Ishikawa (cell line): ENCODE data around the gene OMD.

Source experiments
- CEBPB ChIP-seq: IDR thresholded peaks from 2 replicates; pipeline ENCODE4 v1.6.1; 2012
- RAD21 ChIP-seq: IDR thresholded peaks from 2 replicates; pipeline ENCODE4 v1.6.1; 2012; ENCODE audit warnings: low read depth
- TAF1 ChIP-seq: IDR thresholded peaks from 2 replicates; pipeline ENCODE4 v1.6.1; 2012; ENCODE audit warnings: low read depth, mild to moderate bottlenecking
- YY1 ChIP-seq: IDR thresholded peaks from 2 replicates; pipeline ENCODE4 v1.6.1; 2012; ENCODE audit warnings: low read depth
- ZBTB7A ChIP-seq: IDR thresholded peaks from 2 replicates; pipeline ENCODE4 v1.6.1; 2012; ENCODE audit warnings: low read depth

DNA sequence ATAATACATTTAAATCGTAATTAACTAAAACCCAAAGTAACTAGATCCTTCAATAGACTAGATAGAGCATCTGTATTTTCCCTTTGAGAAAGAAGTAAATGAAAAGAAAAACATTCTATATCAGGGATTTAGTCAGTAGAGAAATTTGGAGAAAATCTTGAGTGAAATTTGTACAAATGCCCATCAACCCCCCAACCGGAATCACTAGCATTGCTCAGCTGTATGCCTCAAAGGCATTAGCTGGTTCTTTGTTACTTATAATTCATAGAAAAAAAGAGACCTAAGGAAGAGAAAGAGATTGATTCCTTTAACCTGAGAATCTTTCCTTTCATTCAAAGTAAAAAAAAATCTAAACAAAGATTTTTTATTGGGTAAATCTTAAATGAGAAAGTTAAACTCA lies 659 bp downstream of the OMD start:
- TF ChIP-seq YY1 (no peak), CEBPB (no peak), ZBTB7A (no peak), RAD21 (no peak), TAF1 (no peak)
